Esophagus muscularis mucosa (tissue), 3 donors: ENCODE measurements around the gene SHB.

Source experiments
- POLR2A ChIP-seq: fragments of 450-650 bp; IDR thresholded peaks from one replicate; pipeline ENCODE4 v1.6.1; 2017; ENCODE audit warnings: antibody characterized with exemption, moderate library complexity, mild to moderate bottlenecking, low read depth
- POLR2AphosphoS5 ChIP-seq, 2 donors: sonication (generic); formaldehyde crosslinking; IDR thresholded peaks; one replicate each; pipeline ENCODE4 v1.6.1; 2017; ENCODE audit warnings: antibody characterized with exemption in 2 of 2
- TF ChIP-seq, protein P1 (sequence below), 3 experiments: fragments of 200-600 bp in 2 of 3; fragments of 450-650 bp in 1 of 3; sonication (generic) in 2 of 3; IDR thresholded peaks; one replicate each; pipeline ENCODE4 v1.5.1; 2017 to 2019; ENCODE audit warnings: antibody characterized with exemption in 3 of 3, mild to moderate bottlenecking in 2 of 3, moderate library complexity in 1 of 3

DNA sequence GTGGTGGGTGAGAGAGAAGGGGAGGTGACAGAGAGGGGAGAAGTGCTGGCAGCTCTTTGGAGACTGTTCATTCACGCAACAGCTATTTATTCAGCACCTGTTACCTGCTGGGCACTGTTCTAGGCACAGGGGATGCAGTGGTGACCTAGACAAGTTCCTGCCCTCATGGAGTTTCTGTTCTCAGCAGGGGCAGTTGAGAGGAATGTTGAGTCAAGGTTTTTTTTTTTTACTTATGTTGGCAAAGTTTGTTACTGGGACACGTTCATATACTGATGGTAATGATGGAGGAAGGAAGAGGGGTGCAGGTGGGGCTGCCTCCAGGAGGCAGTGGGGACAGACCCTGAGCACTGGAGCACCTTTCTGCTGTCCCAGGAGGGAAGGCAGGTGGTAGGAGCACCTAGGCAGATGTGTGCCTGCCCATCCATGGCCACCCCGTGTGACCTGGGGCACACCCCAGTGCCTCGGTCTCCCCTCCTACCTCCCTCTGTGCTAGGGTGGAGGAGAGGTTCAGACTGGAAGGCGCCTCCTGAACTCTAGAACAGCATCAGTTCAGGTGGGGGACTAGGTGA, 115.7 kb downstream of the SHB start:
- TF ChIP-seq, protein P1, sequence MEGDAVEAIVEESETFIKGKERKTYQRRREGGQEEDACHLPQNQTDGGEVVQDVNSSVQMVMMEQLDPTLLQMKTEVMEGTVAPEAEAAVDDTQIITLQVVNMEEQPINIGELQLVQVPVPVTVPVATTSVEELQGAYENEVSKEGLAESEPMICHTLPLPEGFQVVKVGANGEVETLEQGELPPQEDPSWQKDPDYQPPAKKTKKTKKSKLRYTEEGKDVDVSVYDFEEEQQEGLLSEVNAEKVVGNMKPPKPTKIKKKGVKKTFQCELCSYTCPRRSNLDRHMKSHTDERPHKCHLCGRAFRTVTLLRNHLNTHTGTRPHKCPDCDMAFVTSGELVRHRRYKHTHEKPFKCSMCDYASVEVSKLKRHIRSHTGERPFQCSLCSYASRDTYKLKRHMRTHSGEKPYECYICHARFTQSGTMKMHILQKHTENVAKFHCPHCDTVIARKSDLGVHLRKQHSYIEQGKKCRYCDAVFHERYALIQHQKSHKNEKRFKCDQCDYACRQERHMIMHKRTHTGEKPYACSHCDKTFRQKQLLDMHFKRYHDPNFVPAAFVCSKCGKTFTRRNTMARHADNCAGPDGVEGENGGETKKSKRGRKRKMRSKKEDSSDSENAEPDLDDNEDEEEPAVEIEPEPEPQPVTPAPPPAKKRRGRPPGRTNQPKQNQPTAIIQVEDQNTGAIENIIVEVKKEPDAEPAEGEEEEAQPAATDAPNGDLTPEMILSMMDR (IDR thresholded peaks at IDR 0.05), result no peak
- no peak for TF ChIP-seq POLR2AphosphoS5 (IDR thresholded peaks at IDR 0.05)
- TF ChIP-seq POLR2A, result no peak
